ENCODE data around the gene USE1.

DNA sequence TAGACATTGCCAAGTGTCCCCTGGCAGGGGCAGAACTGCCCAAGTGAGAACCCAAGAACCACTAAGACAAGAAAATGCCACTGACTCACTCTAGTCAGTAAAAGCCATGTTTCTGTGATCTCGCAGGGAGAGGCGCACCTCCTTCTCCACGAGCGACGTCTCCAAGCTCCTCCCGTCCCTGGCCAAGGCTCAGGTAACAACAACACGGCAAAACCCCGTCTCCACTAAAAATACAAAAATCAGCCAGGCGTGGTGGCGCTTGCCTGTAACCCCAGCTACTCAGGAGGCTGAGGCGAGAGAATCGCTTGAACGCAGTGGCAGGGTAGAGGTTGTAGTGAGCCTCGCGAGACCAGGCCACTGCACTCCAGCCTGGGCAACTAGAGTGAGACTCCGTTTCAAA lies 17.5 kb upstream of the USE1 start:
- TF ChIP-seq EZH2phosphoT487 (IDR thresholded peaks at IDR 0.05; ENCODE audit: low read length) (no peak), EZH2 (optimal IDR thresholded peaks at IDR 0.05; ENCODE audit: low read depth, low read length) (no peak)
- TF ChIP-seq, protein P1, sequence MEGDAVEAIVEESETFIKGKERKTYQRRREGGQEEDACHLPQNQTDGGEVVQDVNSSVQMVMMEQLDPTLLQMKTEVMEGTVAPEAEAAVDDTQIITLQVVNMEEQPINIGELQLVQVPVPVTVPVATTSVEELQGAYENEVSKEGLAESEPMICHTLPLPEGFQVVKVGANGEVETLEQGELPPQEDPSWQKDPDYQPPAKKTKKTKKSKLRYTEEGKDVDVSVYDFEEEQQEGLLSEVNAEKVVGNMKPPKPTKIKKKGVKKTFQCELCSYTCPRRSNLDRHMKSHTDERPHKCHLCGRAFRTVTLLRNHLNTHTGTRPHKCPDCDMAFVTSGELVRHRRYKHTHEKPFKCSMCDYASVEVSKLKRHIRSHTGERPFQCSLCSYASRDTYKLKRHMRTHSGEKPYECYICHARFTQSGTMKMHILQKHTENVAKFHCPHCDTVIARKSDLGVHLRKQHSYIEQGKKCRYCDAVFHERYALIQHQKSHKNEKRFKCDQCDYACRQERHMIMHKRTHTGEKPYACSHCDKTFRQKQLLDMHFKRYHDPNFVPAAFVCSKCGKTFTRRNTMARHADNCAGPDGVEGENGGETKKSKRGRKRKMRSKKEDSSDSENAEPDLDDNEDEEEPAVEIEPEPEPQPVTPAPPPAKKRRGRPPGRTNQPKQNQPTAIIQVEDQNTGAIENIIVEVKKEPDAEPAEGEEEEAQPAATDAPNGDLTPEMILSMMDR (IDR thresholded peaks at IDR 0.05; ENCODE audit: low read length), result no peak

Measured in MM.1S (cell line).